Parietal lobe (tissue), 2 donors: ENCODE results near the gene MVB12B. TPM values are rescaled to one million over a fixed set of nuclear protein-coding genes. Genes with fewer than 3 reads are reported as not detected.

Experiments
- small RNA-seq: library from RNA; depleted of rRNA; stranded (forward); fragments of <200 nt; gene quantifications from one replicate; pipeline ENCODE3, GENCODE V24; 2014; ENCODE audit warnings: low replicate concordance
- total RNA-seq: library from RNA; depleted of rRNA; stranded (reverse); fragments of >200 nt; gene quantifications from one replicate; pipeline ENCODE4 v1.2.3, GENCODE V29; 2014

MVB12B gene, protein sequence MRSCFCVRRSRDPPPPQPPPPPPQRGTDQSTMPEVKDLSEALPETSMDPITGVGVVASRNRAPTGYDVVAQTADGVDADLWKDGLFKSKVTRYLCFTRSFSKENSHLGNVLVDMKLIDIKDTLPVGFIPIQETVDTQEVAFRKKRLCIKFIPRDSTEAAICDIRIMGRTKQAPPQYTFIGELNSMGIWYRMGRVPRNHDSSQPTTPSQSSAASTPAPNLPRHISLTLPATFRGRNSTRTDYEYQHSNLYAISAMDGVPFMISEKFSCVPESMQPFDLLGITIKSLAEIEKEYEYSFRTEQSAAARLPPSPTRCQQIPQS
- 50.7 TPM for total RNA-seq

DNA sequence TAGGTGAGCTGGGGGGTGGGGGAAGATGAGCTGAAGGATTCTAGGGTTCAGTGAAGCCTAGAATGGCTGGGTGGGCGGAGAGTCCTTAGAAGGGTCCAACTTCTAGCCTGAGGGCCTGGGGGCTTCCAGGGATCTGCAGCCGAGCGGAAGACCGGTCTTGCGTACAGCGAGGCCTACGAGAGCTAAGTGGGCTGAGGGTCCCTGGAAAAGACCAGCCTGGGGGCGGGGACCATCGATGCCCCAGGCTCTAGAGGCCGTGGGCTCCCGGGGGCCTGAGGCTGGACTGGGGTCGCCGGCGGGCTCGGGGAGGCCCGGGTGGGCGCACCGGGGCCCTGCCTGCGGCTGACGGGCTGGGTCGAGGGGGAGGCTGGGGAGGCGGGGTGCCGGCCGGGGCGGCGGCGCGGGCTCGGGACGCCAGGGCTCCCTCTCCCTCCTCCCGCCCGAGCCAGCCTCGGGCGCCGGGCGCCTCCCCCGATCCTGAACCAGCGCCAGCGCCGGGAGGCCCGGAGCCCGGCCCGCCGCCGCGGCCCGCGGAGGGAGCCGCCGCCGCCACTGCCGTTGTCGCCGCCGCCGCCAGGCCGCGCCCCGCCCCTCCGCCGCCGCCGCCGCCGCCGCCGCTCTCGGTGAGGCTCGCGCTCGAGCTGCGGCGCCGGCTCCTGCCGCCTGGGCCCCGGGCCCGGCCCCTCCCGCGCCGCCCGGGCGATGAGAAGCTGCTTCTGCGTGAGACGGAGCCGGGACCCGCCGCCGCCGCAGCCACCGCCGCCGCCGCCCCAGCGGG is at the start of gene MVB12B:
MVB12B (plus strand) TSS at position 602 of the 778 bp plus-strand sequence; CDS start at position 703, 101 bp downstream.

Small RNA genes within 50 kb of the gene (small RNA-seq; reads per million reads assigned to genes)
- gene RF00108, result 5.8 reads per million, percentile 87 among the genes with 10 or more reads in this experiment
